Right lung (tissue), 5 donors: ENCODE measurements around the gene RAG1. TPM values are rescaled to one million over a fixed set of nuclear protein-coding genes. Genes with fewer than 3 reads are reported as not detected.

ENCODE experiments used
- DNase-seq, 2 donors: peaks; one replicate each; pipeline ENCODE4 v3.0.0-alpha.2; 2013
- polyA plus RNA-seq, 5 donors: library from polyadenylated mRNA; unstranded; fragments of 120-200 nt; gene quantifications; one replicate each; pipeline versions ENCODE4 v1.2.1 to v1.2.3, GENCODE V29; 2013; ENCODE audit warnings: inconsistent platforms in 1 of 5, low replicate concordance in 1 of 5; ENCODE audit not compliant: insufficient read length in 5 of 5, insufficient read depth in 1 of 5

RAG1 gene
- polyA plus RNA-seq, 5 donors = 1.6 to 1.9 (median 1.6) TPM

DNA sequence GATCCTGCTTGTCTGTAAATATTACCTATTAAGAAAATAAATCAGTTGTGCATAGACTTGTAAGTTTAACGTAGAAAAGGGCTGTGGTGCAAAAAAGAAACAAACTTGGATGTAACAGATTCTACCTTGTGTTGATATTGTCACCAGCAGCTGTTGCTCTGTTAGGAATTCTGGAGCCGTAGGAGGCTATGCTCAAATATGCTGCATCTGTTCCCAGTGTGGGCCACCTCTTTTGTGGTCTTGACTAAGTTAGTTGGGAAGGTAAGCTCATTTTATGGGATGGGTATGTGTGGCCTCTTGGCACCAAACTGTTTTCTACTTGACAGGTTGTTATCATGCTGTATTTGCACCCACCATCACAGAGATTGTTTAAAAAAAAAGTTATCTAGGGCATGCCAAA is 59.7 kb downstream of the RAG1 start:
- no peak for DNase-seq

DNA sequence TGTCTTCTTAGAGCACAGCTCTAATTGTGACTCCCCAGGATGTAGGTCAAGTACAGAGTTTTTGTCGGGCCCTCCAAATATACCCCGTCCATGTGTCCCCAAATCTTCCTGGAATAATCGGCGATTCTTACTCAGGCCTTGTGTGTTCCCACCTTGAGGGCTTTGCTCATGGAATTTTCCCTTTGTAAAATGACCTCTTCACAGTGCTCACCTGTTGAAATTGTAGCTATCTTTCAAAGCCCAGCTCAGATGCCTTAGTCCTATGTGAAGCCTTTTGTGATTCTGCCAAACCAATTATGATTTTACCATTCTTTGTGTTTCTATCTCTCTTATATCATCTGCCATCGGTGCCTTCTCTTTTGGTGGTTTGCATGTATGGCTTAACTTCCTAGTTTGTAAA is 60.3 kb downstream of the RAG1 start:
- DNase-seq = no peak

DNA sequence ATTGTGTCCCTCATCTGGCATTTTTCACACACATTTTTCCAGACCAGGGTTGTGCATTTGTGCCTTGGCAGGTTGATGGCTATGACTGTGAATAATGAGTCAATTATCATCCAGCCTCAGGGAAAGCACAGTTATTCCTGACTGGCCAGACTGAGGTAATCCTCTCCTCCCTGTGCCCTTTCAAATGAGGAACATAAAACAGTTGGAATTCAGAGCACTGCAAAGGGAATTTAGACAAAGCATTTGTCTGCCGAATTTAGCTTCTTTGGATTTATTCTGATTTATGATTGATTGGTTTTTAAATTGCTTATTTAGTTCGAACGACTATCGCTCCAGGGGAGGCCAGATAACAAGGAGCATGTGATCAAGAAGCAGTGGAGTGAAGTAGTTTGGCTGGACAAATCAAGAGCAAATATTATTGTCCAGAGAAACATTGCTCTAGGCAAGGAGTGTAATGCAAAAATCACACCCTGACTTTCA is 61.0 kb downstream of the RAG1 start:
- no peak for DNase-seq

Other genes with a start within 250 kb of the RAG1 start
- gene TRAF6, start 57.7 kb upstream of the RAG1 start, polyA plus RNA-seq = 10 to 100 TPM; 10.3 to 17.6 (median 14.7) TPM
- gene IFTAP, start 26.5 kb downstream of the RAG1 start, polyA plus RNA-seq = 10 to 100 TPM; 43.2 to 60.2 (median 48.6) TPM
- gene RAG2, start 30.2 kb downstream of the RAG1 start, polyA plus RNA-seq = under 1 TPM; 0.13 to 0.73 (median 0.40) TPM